SKM-1 (cell line): ENCODE data around the gene CALM3.
"Not testable (repeated sequence)": the region's sequence is repeated elsewhere in the genome, so short reads cannot be mapped to it uniquely, and the experiment has no call there.

Experiments used
- DNase-seq: peaks from one replicate; lab custom pipeline; 2025; ENCODE audit not compliant: unreplicated experiment; lab: John Stamatoyannopoulos, UW

CALM3 gene

GRCh38 chr19:46601318-46602224 lies at the start of gene CALM3:
Gene CALM3, plus strand, starts transcription at chr19:46601330. Its CDS starts 105 bp downstream, at chr19:46601435.
- no peak for DNase-seq

GRCh38 chr19:46552891-46553290 lies 48.2 kb upstream of the CALM3 start:
- DNase-seq, result no peak

DNA sequence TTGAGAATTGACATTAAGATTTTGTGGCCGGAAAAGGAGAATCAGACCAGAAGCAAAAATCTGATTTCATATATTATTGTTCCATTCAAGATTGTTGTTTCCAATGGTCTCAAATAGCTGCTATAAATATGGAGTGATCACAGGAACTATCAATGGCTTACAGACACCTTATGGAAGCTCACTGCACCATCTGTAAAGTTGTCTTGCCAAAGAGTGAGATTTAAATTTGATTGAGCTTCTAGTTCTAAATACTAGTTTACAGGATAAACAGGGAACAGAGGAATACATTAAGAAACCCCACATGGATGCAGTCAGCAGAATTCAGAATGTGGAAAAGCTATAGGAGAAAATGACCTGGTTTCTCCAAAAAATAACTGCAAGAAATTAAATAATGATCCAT lies 47.0 kb upstream of the CALM3 start:
- DNase-seq, result no peak

GRCh38 chr19:46555628-46556280 lies 45.4 kb upstream of the CALM3 start:
- DNase-seq, result no peak

GRCh38 chr19:46556471-46556870 lies 44.7 kb upstream of the CALM3 start:
- DNase-seq, result not testable (repeated sequence)

DNA sequence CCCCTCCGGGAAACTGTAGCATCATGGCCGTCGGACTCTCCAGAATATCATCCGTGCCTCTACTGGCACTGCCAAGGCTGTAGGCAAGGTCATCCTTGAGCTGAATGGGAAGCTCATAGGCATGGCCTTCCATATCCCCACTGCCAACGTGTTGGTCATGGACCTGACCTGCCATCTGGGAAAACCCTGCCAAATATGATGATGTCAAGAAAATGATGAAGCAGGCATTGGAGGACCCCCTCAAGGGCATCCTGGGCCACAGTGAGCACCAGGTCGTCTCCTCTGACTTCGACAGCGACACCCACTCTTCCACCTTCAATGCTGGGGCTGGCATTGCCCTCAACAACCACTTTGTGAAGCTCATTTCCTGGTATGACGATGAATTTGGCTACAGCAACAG lies 41.9 kb upstream of the CALM3 start:
- DNase-seq, result no peak

GRCh38 chr19:46559675-46560074 lies 41.5 kb upstream of the CALM3 start:
- DNase-seq, result not testable (repeated sequence)

DNA sequence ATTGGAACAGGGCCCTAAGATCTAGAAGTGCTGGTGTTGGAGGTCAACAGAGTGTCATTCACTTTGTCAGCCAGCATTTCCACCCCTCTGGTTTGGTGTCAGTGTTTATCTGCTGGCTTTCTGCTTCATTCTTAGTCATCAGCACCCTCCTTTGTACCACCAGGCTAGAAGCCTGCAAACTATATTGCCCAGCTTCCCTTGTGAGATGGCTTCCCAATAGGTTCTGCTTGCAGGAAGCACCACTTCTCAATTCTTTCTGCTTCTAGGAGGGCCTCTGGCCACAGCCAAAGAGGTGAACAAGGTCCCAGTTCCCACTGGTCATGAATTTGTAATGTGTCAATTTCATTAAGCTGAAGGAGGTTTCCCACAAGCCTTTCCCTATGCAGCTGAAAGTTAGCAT lies 36.4 kb upstream of the CALM3 start:
- DNase-seq, result no peak

GRCh38 chr19:46571495-46571894 lies 29.6 kb upstream of the CALM3 start:
- DNase-seq, result no peak

DNA sequence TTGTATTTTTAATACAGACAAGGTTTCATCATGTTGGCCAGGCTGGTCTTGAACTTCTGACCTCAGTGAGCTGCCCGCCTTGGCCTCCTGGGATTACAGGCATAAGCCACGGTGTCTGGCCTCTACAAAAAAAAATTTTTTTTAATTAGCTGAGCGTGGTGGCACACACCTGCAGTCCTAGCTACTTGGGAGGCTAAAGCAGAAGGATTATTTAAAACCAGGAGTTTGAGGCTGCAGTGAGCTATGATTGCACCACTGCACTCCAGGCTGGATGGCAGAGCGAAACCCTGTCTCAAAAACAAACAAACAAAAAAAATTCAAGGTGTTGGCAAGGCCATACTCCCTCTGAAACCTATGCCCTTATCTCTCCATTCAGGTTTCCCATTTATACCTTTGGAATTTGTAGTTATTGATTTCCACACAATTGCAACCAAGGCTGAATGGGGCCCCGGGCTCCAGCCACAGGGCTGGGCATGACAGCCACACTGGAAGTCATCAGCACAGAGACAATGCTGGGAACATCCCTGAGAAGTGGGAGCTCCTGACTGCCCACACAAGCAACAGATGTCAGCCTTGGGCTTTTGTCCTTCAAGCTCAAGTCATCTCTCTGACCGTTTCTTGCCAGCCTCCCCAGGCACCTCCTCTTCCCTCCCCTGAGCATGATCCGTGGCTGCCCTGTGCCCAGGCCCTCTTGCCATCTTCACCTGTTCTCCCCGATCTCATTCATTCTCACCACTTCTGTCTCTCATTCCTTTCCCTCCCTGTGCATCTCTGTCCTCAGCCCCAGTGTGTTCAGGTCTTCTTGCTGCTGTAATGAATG lies 27.2 kb upstream of the CALM3 start:
- no peak for DNase-seq

DNA sequence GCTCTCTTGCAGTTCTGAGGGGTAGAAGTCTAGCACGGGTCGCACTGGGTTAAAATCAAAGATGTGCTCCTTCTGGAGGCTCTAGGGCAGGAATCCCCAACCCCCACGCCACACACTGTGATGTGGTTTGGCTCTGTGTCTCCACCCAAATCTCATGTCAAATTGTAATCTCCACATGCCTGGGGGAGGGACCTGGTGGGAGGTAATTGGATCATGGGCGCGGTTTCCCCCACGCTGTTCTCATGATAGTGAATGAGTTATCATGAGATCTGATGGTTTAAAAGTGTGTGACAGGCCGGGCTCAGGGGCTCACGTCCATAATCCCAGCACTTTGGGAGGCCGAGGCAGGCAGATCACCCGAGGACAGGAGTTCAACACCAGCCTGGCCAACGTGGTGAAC lies 26.6 kb upstream of the CALM3 start:
- DNase-seq, result no peak

DNA sequence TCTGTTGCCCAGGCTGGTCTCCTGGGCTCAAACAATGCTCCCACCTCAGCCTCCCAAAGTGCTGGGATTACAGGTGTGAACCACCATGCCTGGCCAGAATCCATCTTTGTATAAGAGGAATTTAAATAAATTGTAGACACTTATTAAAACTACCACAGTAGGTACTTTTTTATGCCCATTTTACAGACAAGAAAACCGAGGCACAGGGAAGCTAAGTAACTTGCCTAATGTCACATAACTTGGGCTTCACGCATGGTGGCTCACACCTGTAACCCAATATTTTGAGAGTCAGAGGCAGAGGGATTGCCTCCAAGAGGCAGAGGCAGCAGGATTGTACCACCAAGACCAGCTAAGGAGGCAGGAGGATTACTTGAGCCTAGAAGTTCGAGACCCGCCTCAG lies 22.7 kb upstream of the CALM3 start:
- no peak for DNase-seq

DNA sequence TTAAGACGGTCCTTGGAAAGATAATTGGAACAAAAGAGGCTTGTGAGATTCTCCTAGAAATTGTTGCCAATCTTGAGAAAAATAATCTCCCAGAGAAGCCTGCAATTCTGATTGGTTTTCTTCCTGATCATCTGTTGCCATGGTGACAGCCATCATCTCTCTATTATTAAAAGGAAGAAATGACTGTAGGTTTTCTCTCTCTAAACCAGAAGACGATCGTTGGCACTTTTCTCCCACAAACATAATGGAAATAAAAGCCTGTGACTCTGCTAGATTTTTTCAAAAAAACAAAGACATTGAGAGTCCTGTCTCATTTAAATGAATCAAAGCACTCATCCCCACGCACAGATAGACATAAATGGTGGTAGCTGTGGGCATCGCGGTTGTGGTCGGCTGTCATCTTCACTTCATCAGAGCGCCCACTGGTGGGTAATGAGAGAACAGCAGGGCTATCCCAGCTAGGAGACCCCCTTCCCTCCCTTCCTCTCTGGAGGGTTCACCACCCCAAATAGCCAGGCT lies 21.7 kb upstream of the CALM3 start:
- DNase-seq, result no peak

DNA sequence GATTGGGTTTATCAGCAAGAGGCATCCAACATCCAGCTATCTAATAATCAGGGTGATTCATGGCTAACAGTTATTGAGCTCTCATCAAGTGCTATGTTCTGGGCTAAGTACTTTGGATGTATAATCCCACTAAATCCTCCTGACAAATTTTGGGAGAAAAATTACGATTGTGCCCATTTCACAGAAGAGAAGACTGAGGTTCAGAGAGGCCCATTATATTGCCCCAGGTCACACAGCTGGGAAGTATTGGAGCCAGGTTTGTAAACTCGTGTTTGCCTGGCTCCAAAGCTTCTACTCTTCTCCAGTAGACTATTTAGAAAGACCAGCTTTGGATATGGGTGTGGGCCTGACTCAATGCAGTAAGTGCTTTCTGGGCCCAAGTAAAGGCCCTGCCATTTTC lies 20.9 kb upstream of the CALM3 start:
- no peak for DNase-seq

- no peak for DNase-seq
Measured at GRCh38 chr19:46585539-46585938, 15.6 kb upstream of the CALM3 start.

GRCh38 chr19:46586294-46586693 lies 14.8 kb upstream of the CALM3 start:
- no peak for DNase-seq

GRCh38 chr19:46587861-46588260 lies 13.3 kb upstream of the CALM3 start:
- no peak for DNase-seq

DNA sequence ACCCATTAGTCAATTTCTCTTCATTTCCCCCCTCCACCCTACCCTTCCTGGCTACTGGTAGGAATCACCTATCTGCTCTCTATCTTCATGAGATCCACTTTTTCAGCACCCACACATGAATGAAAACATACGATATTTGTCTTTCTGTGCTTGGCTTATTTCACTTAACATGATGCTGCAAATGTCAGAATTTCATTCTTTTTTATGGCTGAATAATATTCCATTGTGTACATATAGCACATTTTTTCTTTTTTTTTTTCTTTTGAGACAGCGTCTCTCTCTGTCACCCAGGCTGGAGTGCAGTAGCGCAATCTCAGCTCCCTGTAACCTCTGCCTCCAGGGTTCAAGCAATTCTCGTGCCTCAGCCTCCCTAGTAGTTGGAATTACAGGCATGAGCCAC lies 9.9 kb upstream of the CALM3 start:
- DNase-seq, result no peak

GRCh38 chr19:46591870-46592269 lies 9.3 kb upstream of the CALM3 start:
- no peak for DNase-seq

- DNase-seq, result no peak
Measured at GRCh38 chr19:46596008-46596407, 5.1 kb upstream of the CALM3 start.

DNA sequence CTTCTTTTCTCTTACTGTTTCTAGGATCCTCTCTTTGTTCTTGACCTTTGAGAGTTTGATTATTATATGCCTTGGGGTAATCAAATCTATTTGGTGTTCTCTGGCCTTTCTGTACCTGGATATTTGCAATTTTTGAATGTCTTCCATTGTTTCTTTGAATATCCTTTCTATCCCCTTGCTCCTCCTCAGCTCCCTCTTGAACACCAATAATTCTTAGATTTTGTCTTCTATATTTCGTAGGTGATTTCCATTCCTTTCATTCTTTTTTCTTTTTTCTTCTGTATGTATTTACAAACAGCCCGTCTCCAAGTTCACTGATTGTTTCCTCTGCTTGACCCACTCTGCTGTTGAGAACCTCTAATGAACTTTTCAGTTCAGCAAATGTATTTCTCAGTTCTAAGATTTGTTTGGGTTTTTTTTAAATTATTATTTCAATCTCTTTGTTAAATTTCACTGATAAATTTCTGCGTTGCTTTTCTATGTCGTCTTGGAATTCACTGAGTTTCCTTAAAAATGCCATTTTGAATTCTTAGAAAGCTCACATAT lies 2.7 kb upstream of the CALM3 start:
- no peak for DNase-seq
